ENCODE measurements around the gene PDCD4. TPM values are rescaled to one million over a fixed set of nuclear protein-coding genes. Genes with fewer than 3 reads are reported as not detected.

The PDCD4 gene
- total RNA-seq, 1 experiment from 2014 or later: 32.7 TPM

GRCh38 chr10:110885932-110886674, 14.4 kb downstream of the PDCD4 start:
- H3K27ac Mint-ChIP-seq: 0 out of 2 replicates have a peak overlapping the region, but pooled peaks have one; percentile 8
- DNase-seq (ENCODE audit: low spot score): no peak
- CTCF ChIA-PET: no interaction called here
- no peaks in the 10 kb centered on the region for H3K27me3 Mint-ChIP-seq (ENCODE audit: low read depth)
- H3K4me3 Mint-ChIP-seq: no peak overlapping the region
- POLR2A ChIA-PET: no interaction called here
- H3K4me1 Mint-ChIP-seq: no peaks in the 10 kb centered on the region
- ATAC-seq: no peak
- TF ChIP-seq ZNF532 (CRISPR knock-in tag; IDR thresholded peaks at IDR 0.05; ENCODE audit: borderline replicate concordance): no peak
- peaks cover 13% of the 10 kb centered on the region for H3K36me3 Mint-ChIP-seq
- H3K9me3 Mint-ChIP-seq: no peaks in the 10 kb centered on the region

- DNase-seq (ENCODE audit: low spot score) (no peak), ATAC-seq (no peak)
- no peaks in the 10 kb centered on the region for H3K9me3 Mint-ChIP-seq
- peaks cover 7% of the 10 kb centered on the region; the same call in 1 of the 2 replicates for H3K36me3 Mint-ChIP-seq
- ChIA-PET CTCF (no interaction called here), POLR2A (interaction anchor here (0.5 kb wide), 1 partner anchor 30 kb away, joined by 3 read pairs; no protein-coding TSS in a partner anchor)
- no peak overlapping the region for H3K4me3 Mint-ChIP-seq
- H3K27ac Mint-ChIP-seq: no peak overlapping the region
- H3K4me1 Mint-ChIP-seq: no peaks in the 10 kb centered on the region
- H3K27me3 Mint-ChIP-seq (ENCODE audit: low read depth): no peaks in the 10 kb centered on the region
- TF ChIP-seq ZNF425 (CRISPR knock-in tag; conservative IDR thresholded peaks at IDR 0.05) (no peak), ZNF232 (CRISPR knock-in tag; IDR thresholded peaks at IDR 0.05) (no peak), ZNF263 (CRISPR knock-in tag; IDR thresholded peaks at IDR 0.05; ENCODE audit: low read depth) (no peak), NR1H2 (CRISPR knock-in tag; IDR thresholded peaks at IDR 0.05) (no peak), IRF1 (CRISPR knock-in tag; IDR thresholded peaks at IDR 0.05) (no peak), ATF2 (CRISPR knock-in tag; IDR thresholded peaks at IDR 0.05; ENCODE audit: borderline replicate concordance, low read depth) (no peak), NFE2L1 (CRISPR knock-in tag; IDR thresholded peaks at IDR 0.05) (no peak), FOXP4 (CRISPR knock-in tag; IDR thresholded peaks at IDR 0.05) (no peak), GTF2I (CRISPR knock-in tag; conservative IDR thresholded peaks at IDR 0.05) (no peak), ZNF532 (CRISPR knock-in tag; IDR thresholded peaks at IDR 0.05; ENCODE audit: borderline replicate concordance) (no peak), MYBL2 (CRISPR knock-in tag; IDR thresholded peaks at IDR 0.05) (no peak), SMAD4 (CRISPR knock-in tag; IDR thresholded peaks at IDR 0.05) (no peak), MLX (CRISPR knock-in tag; IDR thresholded peaks at IDR 0.05) (no peak), CTCF (IDR thresholded peaks at IDR 0.05) (no peak), ZNF317 (CRISPR knock-in tag; IDR thresholded peaks at IDR 0.05; ENCODE audit: borderline replicate concordance, low read depth) (no peak)
Measured at GRCh38 chr10:110887560-110887959, 15.8 kb downstream of the PDCD4 start.

Measured in WTC11 (cell line).